Trophoblast cell (in vitro differentiated cells and primary cell): ENCODE measurements around the gene DAAM1.

Experiments used
- DNase-seq, 2 donors: peaks; one replicate each; pipeline ENCODE4 v3.0.0-alpha.2; 2016
- H2AFZ ChIP-seq: 2 replicates; pipeline ENCODE4 v1.6.1; 2013; ENCODE audit warnings: low read length, moderate library complexity, mild to moderate bottlenecking; ENCODE audit not compliant: insufficient read depth, poor library complexity
- H2AK5ac ChIP-seq: 2 replicates; pipeline ENCODE4 v1.6.1; 2013; ENCODE audit warnings: mild to moderate bottlenecking, low read length
- H2BK120ac ChIP-seq: 2 replicates; pipeline ENCODE4 v1.6.1; 2013; ENCODE audit warnings: low read length, mild to moderate bottlenecking, moderate library complexity; ENCODE audit not compliant: insufficient read depth, poor library complexity
- H2BK12ac ChIP-seq: 2 replicates; pipeline ENCODE4 v1.6.1; 2013; ENCODE audit warnings: mild to moderate bottlenecking, low read length, moderate library complexity
- H2BK5ac ChIP-seq: 2 replicates; pipeline ENCODE4 v1.6.1; 2013; ENCODE audit warnings: low read length, low read depth, moderate library complexity, mild to moderate bottlenecking; ENCODE audit not compliant: poor library complexity
- H3K14ac ChIP-seq: 2 replicates; pipeline ENCODE4 v1.6.1; 2013; ENCODE audit warnings: mild to moderate bottlenecking, low read length
- H3K18ac ChIP-seq: 2 replicates; pipeline ENCODE4 v1.6.1; 2013; ENCODE audit warnings: mild to moderate bottlenecking, low read length
- H3K23ac ChIP-seq: 2 replicates; pipeline ENCODE4 v1.6.1; 2013; ENCODE audit warnings: low read length
- H3K27ac ChIP-seq: 2 replicates; pipeline ENCODE4 v1.5.1; 2013; ENCODE audit warnings: low read depth, mild to moderate bottlenecking, inconsistent platforms, low read length, moderate library complexity
- H3K27me3 ChIP-seq: 2 replicates; pipeline ENCODE4 v1.6.1; 2013; ENCODE audit warnings: inconsistent platforms, mild to moderate bottlenecking, low read length, moderate library complexity; ENCODE audit not compliant: insufficient read depth
- H3K36me3 ChIP-seq, 2 experiments: 1 replicate in 1 of 2; 2 replicates in 1 of 2; pipeline ENCODE4 v1.6.1; 2013; ENCODE audit warnings: low read length in 2 of 2, mild to moderate bottlenecking in 2 of 2, moderate library complexity in 1 of 2; ENCODE audit not compliant: insufficient read depth in 2 of 2, control insufficient read depth in 1 of 2
- H3K4ac ChIP-seq: 2 replicates; pipeline ENCODE4 v1.6.1; 2013; ENCODE audit warnings: low read depth, mild to moderate bottlenecking, low read length, moderate library complexity
- H3K4me1 ChIP-seq, 2 experiments: 1 replicate in 1 of 2; 2 replicates in 1 of 2; pipeline ENCODE4 v1.6.1; 2013; ENCODE audit warnings: low read length in 2 of 2, mild to moderate bottlenecking in 2 of 2, moderate library complexity in 1 of 2; ENCODE audit not compliant: insufficient read depth in 2 of 2, control insufficient read depth in 1 of 2
- H3K4me2 ChIP-seq: 2 replicates; pipeline ENCODE4 v1.6.1; 2013; ENCODE audit warnings: inconsistent platforms, mild to moderate bottlenecking, low read length, moderate library complexity
- H3K4me3 ChIP-seq: 2 replicates; pipeline ENCODE4 v1.5.1; 2013; ENCODE audit warnings: mild to moderate bottlenecking, low read depth, low read length, inconsistent platforms
- H3K79me1 ChIP-seq: one replicate; pipeline ENCODE4 v1.6.1; 2013; ENCODE audit warnings: low read length
- H3K79me2 ChIP-seq: 2 replicates; pipeline ENCODE4 v1.6.1; 2013; ENCODE audit warnings: low read length, mild to moderate bottlenecking; ENCODE audit not compliant: control insufficient read depth, insufficient read depth, poor library complexity
- H3K9ac ChIP-seq: 2 replicates; pipeline ENCODE4 v1.6.1; 2013; ENCODE audit warnings: mild to moderate bottlenecking, low read length
- H3K9me3 ChIP-seq: 2 replicates; pipeline ENCODE4 v1.6.1; 2013; ENCODE audit warnings: low read depth, mild to moderate bottlenecking, control low read depth, inconsistent platforms, low read length; ENCODE audit not compliant: insufficient read depth
- H4K12ac ChIP-seq: 2 replicates; pipeline ENCODE4 v1.6.1; 2013; ENCODE audit warnings: low read depth, mild to moderate bottlenecking, low read length, moderate library complexity
- H4K8ac ChIP-seq: 2 replicates; pipeline ENCODE4 v1.6.1; 2013; ENCODE audit warnings: low read depth, mild to moderate bottlenecking, low read length, moderate library complexity
- H4K91ac ChIP-seq: one replicate; pipeline ENCODE4 v1.6.1; 2013; ENCODE audit warnings: low read depth, mild to moderate bottlenecking, low read length, moderate library complexity
- WGBS: extraction: QIAGEN DNeasy Blood & Tissue Kit; methylation state at CpG from one replicate; pipeline ENCODE4 v1.1.7; 2013; ENCODE audit warnings: missing lambda C conversion rate; ENCODE audit not compliant: insufficient read length, insufficient coverage; ENCODE audit errors: extremely low coverage; 5-methylcytosine and 5-hydroxymethylcytosine counted together

DAAM1 gene

DNA sequence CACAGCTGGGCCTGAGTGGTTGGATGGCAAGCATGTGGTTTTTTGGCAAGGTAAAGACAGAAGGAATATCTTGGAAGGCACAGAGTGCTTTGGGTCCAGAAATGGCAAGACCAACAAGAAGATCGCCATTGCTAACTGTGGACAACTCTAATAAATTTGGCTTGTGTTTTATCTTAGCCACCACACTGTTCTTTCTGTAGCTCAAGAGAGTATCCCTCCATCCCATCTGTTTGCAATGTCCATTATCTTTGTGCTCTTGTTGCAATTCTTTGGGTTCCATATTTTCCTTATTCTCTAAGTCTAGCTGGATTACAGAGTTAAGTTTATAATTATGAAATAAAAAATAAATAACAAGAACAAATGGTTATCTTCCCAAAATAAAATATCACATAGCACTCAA, 6.7 kb upstream of the DAAM1 start:
- H3K79me2 ChIP-seq = no peaks in the 10 kb centered on the region
- no peak overlapping the region for H3K27ac ChIP-seq
- peaks cover 1% of the 10 kb centered on the region for H3K27me3 ChIP-seq
- H3K4me2 ChIP-seq = no peak overlapping the region
- H3K4me1 ChIP-seq = peaks cover 2 to 6% of the 10 kb centered on the region in 2 experiments
- H2BK12ac ChIP-seq = no peak overlapping the region
- H4K12ac ChIP-seq = no peak overlapping the region
- no peak overlapping the region for H2BK120ac ChIP-seq
- H2AK5ac ChIP-seq = no peak overlapping the region
- no peak overlapping the region for H3K9ac ChIP-seq
- no peak overlapping the region for H4K91ac ChIP-seq
- DNase-seq = no peak
- no peak overlapping the region for H2AFZ ChIP-seq
- H3K4me3 ChIP-seq = no peak overlapping the region
- H3K9me3 ChIP-seq = no peaks in the 10 kb centered on the region
- H4K8ac ChIP-seq = no peak overlapping the region
- no peak overlapping the region for H3K23ac ChIP-seq
- no peak overlapping the region for H3K4ac ChIP-seq
- H3K18ac ChIP-seq = no peak overlapping the region
- no peak overlapping the region for H3K14ac ChIP-seq
- no CpG with 5 or more reads among the region's 1 CpG for WGBS
- H2BK5ac ChIP-seq = no peak overlapping the region
- no peaks in the 10 kb centered on the region for H3K79me1 ChIP-seq
- no peaks in the 10 kb centered on the region for H3K36me3 ChIP-seq

- Histone ChIP-seq H2AK5ac (no peak overlapping the region), H3K79me2 (no peaks in the 10 kb centered on the region), H3K27me3 (peaks cover 1% of the 10 kb centered on the region), H3K4me1 (peaks cover 2% of the 10 kb centered on the region in 2 experiments), H3K79me1 (no peaks in the 10 kb centered on the region), H2BK12ac (no peak overlapping the region), H4K91ac (no peak overlapping the region), H2AFZ (no peak overlapping the region), H4K12ac (no peak overlapping the region), H2BK120ac (no peak overlapping the region), H2BK5ac (no peak overlapping the region), H3K4me2 (no peak overlapping the region), H3K9me3 (no peaks in the 10 kb centered on the region), H3K9ac (no peak overlapping the region), H4K8ac (no peak overlapping the region), H3K4me3 (no peak overlapping the region), H3K4ac (no peak overlapping the region), H3K27ac (no peak overlapping the region), H3K18ac (no peak overlapping the region), H3K36me3 (no peaks in the 10 kb centered on the region), H3K23ac (no peak overlapping the region), H3K14ac (no peak overlapping the region)
- DNase-seq = no peak
- WGBS = no CpG with 5 or more reads among the region's 5 CpGs
Measured at GRCh38 chr14:59182641-59183040, 5.8 kb upstream of the DAAM1 start.

GRCh38 chr14:59183150-59183549, 5.3 kb upstream of the DAAM1 start:
- H4K8ac ChIP-seq = no peak overlapping the region
- no peak overlapping the region for H2BK12ac ChIP-seq
- no peak for DNase-seq
- H3K4me1 ChIP-seq = no peaks in the 10 kb centered on the region
- peaks cover 1% of the 10 kb centered on the region for H3K27me3 ChIP-seq
- peaks cover 1% of the 10 kb centered on the region for H3K79me1 ChIP-seq
- no peak overlapping the region for H4K91ac ChIP-seq
- H3K4ac ChIP-seq = no peak overlapping the region
- H3K23ac ChIP-seq = no peak overlapping the region
- H3K4me3 ChIP-seq = no peak overlapping the region
- H3K14ac ChIP-seq = no peak overlapping the region
- no peaks in the 10 kb centered on the region for H3K9me3 ChIP-seq
- H2AFZ ChIP-seq = no peak overlapping the region
- H2BK120ac ChIP-seq = no peak overlapping the region
- no peak overlapping the region for H3K9ac ChIP-seq
- no peak overlapping the region for H3K4me2 ChIP-seq
- no peak overlapping the region for H3K18ac ChIP-seq
- H3K36me3 ChIP-seq = no peaks in the 10 kb centered on the region
- no peak overlapping the region for H2AK5ac ChIP-seq
- no peak overlapping the region for H4K12ac ChIP-seq
- no peak overlapping the region for H2BK5ac ChIP-seq
- H3K27ac ChIP-seq = no peak overlapping the region
- peaks cover 2% of the 10 kb centered on the region for H3K79me2 ChIP-seq

- Histone ChIP-seq H3K18ac (no peak overlapping the region), H3K4me2 (no peak overlapping the region), H4K8ac (no peak overlapping the region), H3K14ac (no peak overlapping the region), H2AFZ (no peak overlapping the region), H3K79me1 (peaks cover 10% of the 10 kb centered on the region), H4K91ac (no peak overlapping the region), H3K4me3 (no peak overlapping the region), H2BK12ac (no peak overlapping the region), H3K4ac (no peak overlapping the region), H3K36me3 (no peaks in the 10 kb centered on the region), H3K27me3 (peaks cover 1% of the 10 kb centered on the region), H3K27ac (no peak overlapping the region), H2AK5ac (no peak overlapping the region), H4K12ac (no peak overlapping the region), H3K9me3 (no peaks in the 10 kb centered on the region), H2BK5ac (no peak overlapping the region), H3K4me1 (no peaks in the 10 kb centered on the region), H3K9ac (no peak overlapping the region), H3K23ac (no peak overlapping the region), H2BK120ac (no peak overlapping the region), H3K79me2 (peaks cover 9% of the 10 kb centered on the region)
- WGBS = no CpG with 5 or more reads among the region's 3 CpGs
- no peak for DNase-seq
Measured at GRCh38 chr14:59184396-59184795, 4.1 kb upstream of the DAAM1 start.
